Endodermal cell (in vitro differentiated cells): ENCODE measurements around the gene ZNF880. TPM values are rescaled to one million over a fixed set of nuclear protein-coding genes. Genes with fewer than 3 reads are reported as not detected.

Source experiments
- DNase-seq: peaks from one replicate; pipeline ENCODE4 v3.0.0-alpha.2; 2017
- H3K27ac ChIP-seq: 2 replicates; pipeline ENCODE4 v1.5.1; 2013; ENCODE audit warnings: mild to moderate bottlenecking, low read depth, low read length, moderate library complexity
- H3K27me3 ChIP-seq: 2 replicates; pipeline ENCODE4 v1.6.1; 2013; ENCODE audit warnings: mild to moderate bottlenecking, low read length, moderate library complexity; ENCODE audit not compliant: insufficient read depth, control insufficient read depth, poor library complexity, severe bottlenecking
- H3K36me3 ChIP-seq: 2 replicates; pipeline ENCODE4 v1.7.0; 2013; ENCODE audit warnings: mild to moderate bottlenecking, low read length, moderate library complexity; ENCODE audit not compliant: control insufficient read depth, insufficient read depth
- H3K4me1 ChIP-seq: one replicate; pipeline ENCODE4 v1.7.0; 2013; ENCODE audit warnings: low read length; ENCODE audit not compliant: control insufficient read depth, insufficient read depth
- H3K4me3 ChIP-seq: 2 replicates; pipeline ENCODE4 v1.5.1; 2013; ENCODE audit warnings: mild to moderate bottlenecking, low read length, moderate library complexity
- H3K9ac ChIP-seq: 2 replicates; pipeline ENCODE4 v1.6.1; 2013; ENCODE audit warnings: mild to moderate bottlenecking, low read length, moderate library complexity; ENCODE audit not compliant: poor library complexity, severe bottlenecking; ENCODE audit errors: extremely low read depth
- H3K9me3 ChIP-seq: 2 replicates; pipeline ENCODE4 v1.6.1; 2013; ENCODE audit warnings: mild to moderate bottlenecking, low read length, moderate library complexity; ENCODE audit not compliant: control insufficient read depth
- H3K27ac Mint-ChIP-seq: 2 replicates; pipeline ENCODE4 v1.8.0; 2020; ENCODE audit warnings: mixed read lengths
- H3K27me3 Mint-ChIP-seq: 2 replicates; pipeline ENCODE4 v1.8.0; 2021; ENCODE audit warnings: mild to moderate bottlenecking, mixed read lengths; ENCODE audit not compliant: insufficient read depth
- H3K36me3 Mint-ChIP-seq: 2 replicates; pipeline ENCODE4 v1.8.0; 2020; ENCODE audit warnings: low read depth, mixed read lengths
- H3K4me1 Mint-ChIP-seq: 2 replicates; pipeline ENCODE4 v1.8.0; 2020; ENCODE audit warnings: mixed read lengths
- H3K4me3 Mint-ChIP-seq: 2 replicates; pipeline ENCODE4 v1.8.0; 2020; ENCODE audit warnings: mild to moderate bottlenecking, moderate library complexity, mixed read lengths
- H3K9me3 Mint-ChIP-seq: 2 replicates; pipeline ENCODE4 v1.8.0; 2020; ENCODE audit warnings: mild to moderate bottlenecking, mixed read lengths
- WGBS, 2 experiments: methylation state at CpG; one replicate each; pipeline versions ENCODE4 v1.1.5 to v1.1.7; 2013; ENCODE audit warnings: missing lambda C conversion rate in 2 of 2, mixed read lengths in 1 of 2; ENCODE audit not compliant: insufficient coverage in 1 of 2, insufficient read length in 1 of 2; 5-methylcytosine and 5-hydroxymethylcytosine counted together
- total RNA-seq, 2 donors: library from RNA; stranded (reverse); fragmentation: NEBNext Ultra II Directional in 1 of 2; extraction: Animal tissue kit (Norgen Biotek cat#: 25700) in 1 of 2; gene quantifications; 2 replicates in 1 of 2; 3 replicates in 1 of 2; pipeline ENCODE4 v1.2.1, GENCODE V29; 2021
- TF ChIP-seq, protein P1 (sequence below): fragments of 200-600 bp; sonication (generic); conservative IDR thresholded peaks from 2 replicates; pipeline ENCODE4 v1.5.0; 2021; ENCODE audit warnings: antibody characterized with exemption, mild to moderate bottlenecking

Gene ZNF880
- total RNA-seq, 2 donors from 2014 or later, result 13.5 to 20.9 TPM

- peaks cover 73% of the 10 kb centered on the region for H3K36me3 Mint-ChIP-seq
- Histone ChIP-seq H3K27me3 (no peaks in the 10 kb centered on the region), H3K27ac (no peak overlapping the region), H3K36me3 (peaks cover 36% of the 10 kb centered on the region), H3K9me3 (peaks cover 82% of the 10 kb centered on the region), H3K4me3 (peak overlapping the region; percentile 54), H3K4me1 (no peaks in the 10 kb centered on the region), H3K9ac (no peak overlapping the region)
- H3K4me1 Mint-ChIP-seq, result no peaks in the 10 kb centered on the region
- H3K27me3 Mint-ChIP-seq, result no peaks in the 10 kb centered on the region
- peaks cover 84% of the 10 kb centered on the region for H3K9me3 Mint-ChIP-seq
- TF ChIP-seq, protein P1, sequence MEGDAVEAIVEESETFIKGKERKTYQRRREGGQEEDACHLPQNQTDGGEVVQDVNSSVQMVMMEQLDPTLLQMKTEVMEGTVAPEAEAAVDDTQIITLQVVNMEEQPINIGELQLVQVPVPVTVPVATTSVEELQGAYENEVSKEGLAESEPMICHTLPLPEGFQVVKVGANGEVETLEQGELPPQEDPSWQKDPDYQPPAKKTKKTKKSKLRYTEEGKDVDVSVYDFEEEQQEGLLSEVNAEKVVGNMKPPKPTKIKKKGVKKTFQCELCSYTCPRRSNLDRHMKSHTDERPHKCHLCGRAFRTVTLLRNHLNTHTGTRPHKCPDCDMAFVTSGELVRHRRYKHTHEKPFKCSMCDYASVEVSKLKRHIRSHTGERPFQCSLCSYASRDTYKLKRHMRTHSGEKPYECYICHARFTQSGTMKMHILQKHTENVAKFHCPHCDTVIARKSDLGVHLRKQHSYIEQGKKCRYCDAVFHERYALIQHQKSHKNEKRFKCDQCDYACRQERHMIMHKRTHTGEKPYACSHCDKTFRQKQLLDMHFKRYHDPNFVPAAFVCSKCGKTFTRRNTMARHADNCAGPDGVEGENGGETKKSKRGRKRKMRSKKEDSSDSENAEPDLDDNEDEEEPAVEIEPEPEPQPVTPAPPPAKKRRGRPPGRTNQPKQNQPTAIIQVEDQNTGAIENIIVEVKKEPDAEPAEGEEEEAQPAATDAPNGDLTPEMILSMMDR, result no peak
- 89 to 94% methylated on average over 5 to 8 of the region's 8 CpGs for WGBS, 2 experiments
- DNase-seq, result no peak
- H3K27ac Mint-ChIP-seq, result no peak overlapping the region
- no peak overlapping the region for H3K4me3 Mint-ChIP-seq
Measured at GRCh38 chr19:52366414-52366824, 3.3 kb upstream of the ZNF880 start.

DNA sequence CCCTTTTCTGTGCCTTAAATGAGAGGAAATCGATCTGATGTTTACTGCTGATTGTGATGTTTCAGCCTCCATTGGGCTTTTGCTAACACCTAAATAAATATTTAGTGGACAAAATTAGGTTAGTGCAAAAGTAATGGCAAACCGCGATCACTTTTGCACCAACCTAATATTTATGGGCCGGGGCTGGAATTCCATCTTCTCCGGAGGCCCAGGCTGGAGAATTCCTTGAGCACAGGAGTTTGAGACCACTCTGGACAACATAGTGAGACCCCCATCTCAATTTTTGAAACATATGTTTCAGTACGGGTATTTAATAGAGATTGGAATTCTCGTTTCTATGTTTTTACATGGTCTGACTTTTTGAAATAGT lies 603 bp downstream of the ZNF880 start:
- Mint-ChIP-seq H3K9me3 (peaks cover 59% of the 10 kb centered on the region), H3K4me3 (peak overlapping the region; percentile 82), H3K4me1 (no peaks in the 10 kb centered on the region), H3K36me3 (peaks cover 57% of the 10 kb centered on the region), H3K27me3 (no peaks in the 10 kb centered on the region), H3K27ac (peak overlapping the region; percentile 96)
- TF ChIP-seq, protein P1, result no peak
- H3K4me3 ChIP-seq, result peak overlapping the region; percentile 88
- no peaks in the 10 kb centered on the region for H3K27me3 ChIP-seq
- WGBS, 2 experiments, result 61 to 75% methylated on average over 5 to 7 of the region's 7 CpGs
- no peaks in the 10 kb centered on the region for H3K4me1 ChIP-seq
- no peak for DNase-seq
- peaks cover 77% of the 10 kb centered on the region for H3K9me3 ChIP-seq
- peak overlapping the region; percentile 97 for H3K27ac ChIP-seq
- peaks cover 41% of the 10 kb centered on the region for H3K36me3 ChIP-seq
- peak overlapping the region; percentile 96 for H3K9ac ChIP-seq

DNA sequence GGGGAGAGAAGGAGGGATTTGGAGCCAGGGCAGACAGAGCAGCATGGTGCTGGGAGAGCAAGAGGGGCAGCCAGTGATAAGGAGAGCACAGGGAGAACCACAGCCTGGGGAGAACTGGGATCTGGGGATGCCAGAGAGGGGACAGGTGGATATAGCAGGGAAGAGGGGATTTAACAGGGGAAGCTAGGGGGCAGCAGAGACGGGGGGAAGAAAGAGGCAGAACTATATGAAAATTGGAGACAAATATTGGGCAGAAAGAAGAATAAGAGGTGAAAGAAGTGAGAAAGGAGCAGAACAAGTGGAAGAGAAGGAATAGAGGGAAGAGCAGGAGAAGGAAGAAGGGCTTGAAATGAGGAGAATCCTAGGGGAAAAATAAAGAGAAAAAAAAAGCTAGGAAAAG lies 21.4 kb downstream of the ZNF880 start:
- DNase-seq, result peak; percentile 45
- Mint-ChIP-seq H3K27ac (no peak overlapping the region), H3K36me3 (peaks cover 68% of the 10 kb centered on the region), H3K9me3 (peaks cover 30% of the 10 kb centered on the region), H3K27me3 (no peaks in the 10 kb centered on the region), H3K4me3 (no peak overlapping the region), H3K4me1 (no peaks in the 10 kb centered on the region)
- TF ChIP-seq, protein P1, result peak; percentile 64
- Histone ChIP-seq H3K9ac (no peak overlapping the region), H3K4me3 (no peak overlapping the region), H3K27ac (no peak overlapping the region), H3K27me3 (no peaks in the 10 kb centered on the region), H3K9me3 (peaks cover 53% of the 10 kb centered on the region), H3K4me1 (no peaks in the 10 kb centered on the region), H3K36me3 (peaks cover 10% of the 10 kb centered on the region)
- 73 to 76% methylated on average over 1 of the region's 1 CpG for WGBS, 2 experiments
